Spleen (tissue), 11 donors: ENCODE data around the gene MEIS2. TPM values are rescaled to one million over a fixed set of nuclear protein-coding genes. Genes with fewer than 3 reads are reported as not detected.

Experiments used
- DNase-seq: peaks from one replicate; pipeline ENCODE4 v3.0.0-alpha.2; 2020
- H3K27ac ChIP-seq, 8 donors: fragments of 200-600 bp; sonication (generic) in 7 of 8; 1 replicate in 4 of 8; 2 replicates in 4 of 8; pipeline versions ENCODE4 v1.5.0 to v1.8.0; 2016 to 2021; ENCODE audit warnings: inconsistent platforms in 4 of 8, mild to moderate bottlenecking in 4 of 8, moderate library complexity in 1 of 8
- H3K27me3 ChIP-seq, 7 donors: fragments of 200-600 bp; sonication (generic) in 6 of 7; replicated peaks in 1 of 7; 1 replicate in 4 of 7; 2 replicates in 3 of 7; pipeline versions ENCODE4 v1.5.0 to v1.8.0; 2016 to 2021; ENCODE audit warnings: inconsistent platforms in 3 of 7, mild to moderate bottlenecking in 1 of 7
- H3K36me3 ChIP-seq, 6 donors: fragments of 200-600 bp; sonication (generic) in 5 of 6; 1 replicate in 4 of 6; 2 replicates in 2 of 6; pipeline versions ENCODE4 v1.5.0 to v1.8.0; 2016 to 2021; ENCODE audit warnings: inconsistent platforms in 2 of 6
- H3K4me1 ChIP-seq, 6 donors: fragments of 200-600 bp; sonication (generic) in 5 of 6; 1 replicate in 3 of 6; 2 replicates in 3 of 6; pipeline versions ENCODE4 v1.5.0 to v1.8.0; 2016 to 2021; ENCODE audit warnings: inconsistent platforms in 3 of 6
- H3K4me3 ChIP-seq, 8 donors: fragments of 200-600 bp; sonication (generic) in 7 of 8; 1 replicate in 4 of 8; 2 replicates in 4 of 8; pipeline versions ENCODE4 v1.5.0 to v1.8.0; 2016 to 2021; ENCODE audit warnings: inconsistent platforms in 4 of 8, mild to moderate bottlenecking in 4 of 8, moderate library complexity in 2 of 8
- H3K9me3 ChIP-seq, 8 donors: fragments of 200-600 bp; sonication (generic) in 7 of 8; 1 replicate in 4 of 8; 2 replicates in 4 of 8; pipeline versions ENCODE4 v1.5.0 to v1.8.0; 2016 to 2021; ENCODE audit warnings: inconsistent platforms in 4 of 8
- POLR2A ChIP-seq, 3 donors: fragments of 450-650 bp; IDR thresholded peaks; one replicate each; pipeline ENCODE4 v1.5.1; 2017; ENCODE audit warnings: antibody characterized with exemption in 3 of 3, mild to moderate bottlenecking in 1 of 3
- POLR2AphosphoS5 ChIP-seq, 3 donors: sonication (generic); formaldehyde crosslinking; IDR thresholded peaks; one replicate each; pipeline ENCODE4 v1.5.1; 2017; ENCODE audit warnings: antibody characterized with exemption in 3 of 3
- WGBS, 5 donors: extraction: QIAGEN DNeasy Blood & Tissue Kit in 3 of 5; methylation state at CpG; one replicate each; pipeline versions ENCODE4 v1.1.5 to v1.1.7; 2013 to 2018; 5-methylcytosine and 5-hydroxymethylcytosine counted together
- intact Hi-C: fragments of 100-400 bp; cut with DNase I; formaldehyde crosslinking; loops from one replicate; pipeline ENCODE4 v1.15.0; 2023; ENCODE audit warnings: low total_unique reads
- polyA plus RNA-seq, 3 donors: library from polyadenylated mRNA; stranded (reverse); fragments of 200-250 nt; gene quantifications; one replicate each; pipeline ENCODE4 v1.2.1, GENCODE V29; 2013
- total RNA-seq, 7 donors: library from RNA; depleted of rRNA in 3 of 7; stranded (reverse); fragments of >200 nt in 3 of 7; fragmentation: NEBNext Ultra II Directional in 4 of 7; extraction: Animal tissue kit (Norgen Biotek cat#: 25700) in 4 of 7; gene quantifications; one replicate each; pipeline versions ENCODE4 v1.1.0 to v1.2.1, GENCODE V29; 2016 to 2021
- TF ChIP-seq, protein P1 (sequence below), 11 experiments: fragments of 200-600 bp in 7 of 11; fragments of 450-650 bp in 4 of 11; sonication (generic) in 4 of 11; IDR thresholded peaks in 8 of 11; conservative IDR thresholded peaks in 3 of 11; 1 replicate in 7 of 11; 2 replicates in 4 of 11; pipeline versions ENCODE4 v1.4.0 to v1.8.0; 2016 to 2021; ENCODE audit warnings: antibody characterized with exemption in 11 of 11, inconsistent platforms in 4 of 11, mild to moderate bottlenecking in 1 of 11
- donor health status: healthy with polysubstance abuse.
- donor health status: DM: no; HTN: no; CAD: no; lungs with moderate emphysema.
- donor health status: DM: no; HTN: no; CAD: no.
- donor health status: Bipolar disorder and iron deficiency.
- donor health status: healthy.
- donor health status: DM: no; HTN: no; CAD: no.
- donor health status: DM: yes; HTN: yes; CAD: no.

MEIS2 gene
- total and polyA plus RNA-seq, 10 donors = 2.6 to 57.2 (median 23.5) TPM

DNA sequence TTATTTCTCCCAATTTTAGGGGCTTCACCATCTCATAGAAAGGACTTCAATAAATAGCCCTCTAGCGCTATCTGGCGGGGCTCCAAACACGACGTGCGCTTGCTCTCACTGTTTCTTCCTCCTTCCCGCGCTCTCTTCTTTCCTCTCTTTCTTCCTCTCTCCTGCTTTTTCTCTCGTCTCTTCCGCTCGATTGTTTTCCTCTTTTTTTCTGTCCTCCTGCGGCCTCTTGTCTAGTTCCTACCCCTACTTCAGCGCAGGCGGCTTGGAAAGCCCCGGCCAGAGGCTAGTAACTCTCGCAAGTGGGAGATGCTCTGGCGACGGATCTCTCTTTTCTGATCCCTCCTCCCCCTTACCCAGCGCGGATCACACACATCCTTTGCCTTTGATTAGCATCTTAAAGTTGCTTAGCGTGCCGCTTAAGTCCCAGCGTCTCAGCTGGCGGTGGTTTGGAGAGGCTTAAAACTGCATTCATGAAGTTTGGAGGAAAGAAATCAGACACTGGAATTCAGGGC, 6.2 kb upstream of the MEIS2 start:
- no peak for TF ChIP-seq POLR2A (IDR thresholded peaks at IDR 0.05)
- TF ChIP-seq, protein P1, sequence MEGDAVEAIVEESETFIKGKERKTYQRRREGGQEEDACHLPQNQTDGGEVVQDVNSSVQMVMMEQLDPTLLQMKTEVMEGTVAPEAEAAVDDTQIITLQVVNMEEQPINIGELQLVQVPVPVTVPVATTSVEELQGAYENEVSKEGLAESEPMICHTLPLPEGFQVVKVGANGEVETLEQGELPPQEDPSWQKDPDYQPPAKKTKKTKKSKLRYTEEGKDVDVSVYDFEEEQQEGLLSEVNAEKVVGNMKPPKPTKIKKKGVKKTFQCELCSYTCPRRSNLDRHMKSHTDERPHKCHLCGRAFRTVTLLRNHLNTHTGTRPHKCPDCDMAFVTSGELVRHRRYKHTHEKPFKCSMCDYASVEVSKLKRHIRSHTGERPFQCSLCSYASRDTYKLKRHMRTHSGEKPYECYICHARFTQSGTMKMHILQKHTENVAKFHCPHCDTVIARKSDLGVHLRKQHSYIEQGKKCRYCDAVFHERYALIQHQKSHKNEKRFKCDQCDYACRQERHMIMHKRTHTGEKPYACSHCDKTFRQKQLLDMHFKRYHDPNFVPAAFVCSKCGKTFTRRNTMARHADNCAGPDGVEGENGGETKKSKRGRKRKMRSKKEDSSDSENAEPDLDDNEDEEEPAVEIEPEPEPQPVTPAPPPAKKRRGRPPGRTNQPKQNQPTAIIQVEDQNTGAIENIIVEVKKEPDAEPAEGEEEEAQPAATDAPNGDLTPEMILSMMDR (IDR thresholded peaks at IDR 0.05 in 8 of 11, conservative IDR thresholded peaks at IDR 0.05 in 3 of 11) = peak in 4 of 11 experiments; percentile 8 to 42 (median 26)
- no peak for TF ChIP-seq POLR2AphosphoS5 (IDR thresholded peaks at IDR 0.05)
- Histone ChIP-seq H3K4me1 (peaks cover 0 to 42% (median 8%) of the 10 kb centered on the region in 6 donors), H3K27ac (no peak overlapping the region), H3K36me3 (no peaks in the 10 kb centered on the region), H3K4me3 (peak overlapping the region in 6 of 8 donors; percentile 7 to 44 (median 19)), H3K9me3 (no peaks in the 10 kb centered on the region), H3K27me3 (peaks cover 0 to 100% (median 45%) of the 10 kb centered on the region in 7 donors)
- intact Hi-C loops = loop anchor here (10.0 kb wide), 1 partner anchor 222 kb away; no protein-coding TSS in a partner anchor
- peak; percentile 57 for DNase-seq
- WGBS, 5 donors = 4 to 7% (median 5%) methylated on average over 23 of the region's 23 CpGs

DNA sequence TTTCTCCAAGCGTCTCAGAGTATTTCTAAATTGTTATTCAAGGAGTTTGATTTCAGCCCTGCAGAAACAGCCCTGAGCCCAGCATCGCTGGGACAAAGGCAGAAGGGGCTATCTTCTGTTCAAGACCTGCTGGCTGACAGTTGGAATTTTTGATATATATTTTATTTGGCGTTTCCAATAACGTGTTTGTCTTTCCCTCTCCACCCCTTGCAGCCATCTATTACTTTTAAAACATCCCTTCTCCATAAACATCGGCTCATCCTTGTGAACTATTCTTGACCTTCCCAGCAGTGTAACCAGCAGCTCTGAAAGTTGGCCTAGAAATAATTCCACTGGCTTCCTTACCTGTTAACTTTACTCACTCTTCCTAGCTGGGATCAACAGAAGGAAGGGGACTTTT, 5.5 kb upstream of the MEIS2 start:
- 46 to 58% (median 49%) methylated on average over 5 of the region's 5 CpGs for WGBS, 5 donors
- no peak for TF ChIP-seq POLR2A (IDR thresholded peaks at IDR 0.05)
- TF ChIP-seq, protein P1 (IDR thresholded peaks at IDR 0.05 in 8 of 11, conservative IDR thresholded peaks at IDR 0.05 in 3 of 11) = no peak
- no peak for TF ChIP-seq POLR2AphosphoS5 (IDR thresholded peaks at IDR 0.05)
- Histone ChIP-seq H3K9me3 (no peaks in the 10 kb centered on the region), H3K27ac (no peak overlapping the region), H3K4me3 (no peak overlapping the region), H3K36me3 (no peaks in the 10 kb centered on the region), H3K4me1 (peaks cover 0 to 46% (median 12%) of the 10 kb centered on the region in 6 donors), H3K27me3 (peaks cover 0 to 100% (median 41%) of the 10 kb centered on the region in 7 donors)
- DNase-seq = no peak
- intact Hi-C loops = loop anchor here (10.0 kb wide), 1 partner anchor 221 kb away; no protein-coding TSS in a partner anchor

DNA sequence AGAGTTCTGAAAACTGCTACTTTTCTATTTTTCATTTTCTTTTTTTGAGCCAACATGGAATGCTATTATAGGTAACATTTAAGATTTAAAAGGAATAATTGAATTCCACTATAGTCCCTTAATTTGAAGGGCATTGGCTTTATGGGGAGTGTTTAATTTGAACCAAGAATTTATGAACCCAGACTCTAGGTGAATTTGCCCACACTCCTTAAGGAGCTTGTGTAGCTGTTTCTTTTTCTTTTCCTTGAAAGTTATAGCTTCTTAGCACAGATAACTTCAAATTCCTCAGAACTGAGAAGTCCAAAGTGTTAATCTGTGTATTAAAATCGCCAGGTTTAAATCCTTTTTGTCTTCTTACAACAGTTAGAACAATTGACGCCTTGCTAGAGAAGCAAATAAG, 4.7 kb upstream of the MEIS2 start:
- Histone ChIP-seq H3K4me1 (peaks cover 0 to 43% (median 10%) of the 10 kb centered on the region in 6 donors), H3K36me3 (no peaks in the 10 kb centered on the region), H3K4me3 (no peak overlapping the region), H3K27ac (no peak overlapping the region), H3K27me3 (peaks cover 0 to 100% (median 35%) of the 10 kb centered on the region in 7 donors), H3K9me3 (no peaks in the 10 kb centered on the region)
- no peak for DNase-seq
- 67 to 79% (median 77%) methylated on average over 2 of the region's 2 CpGs for WGBS, 5 donors
- intact Hi-C loops = loop anchor here (10.0 kb wide), 1 partner anchor 220 kb away; no protein-coding TSS in a partner anchor
- no peak for TF ChIP-seq POLR2A (IDR thresholded peaks at IDR 0.05)
- TF ChIP-seq, protein P1 (IDR thresholded peaks at IDR 0.05 in 8 of 11, conservative IDR thresholded peaks at IDR 0.05 in 3 of 11) = no peak
- TF ChIP-seq POLR2AphosphoS5 (IDR thresholded peaks at IDR 0.05) = no peak

DNA sequence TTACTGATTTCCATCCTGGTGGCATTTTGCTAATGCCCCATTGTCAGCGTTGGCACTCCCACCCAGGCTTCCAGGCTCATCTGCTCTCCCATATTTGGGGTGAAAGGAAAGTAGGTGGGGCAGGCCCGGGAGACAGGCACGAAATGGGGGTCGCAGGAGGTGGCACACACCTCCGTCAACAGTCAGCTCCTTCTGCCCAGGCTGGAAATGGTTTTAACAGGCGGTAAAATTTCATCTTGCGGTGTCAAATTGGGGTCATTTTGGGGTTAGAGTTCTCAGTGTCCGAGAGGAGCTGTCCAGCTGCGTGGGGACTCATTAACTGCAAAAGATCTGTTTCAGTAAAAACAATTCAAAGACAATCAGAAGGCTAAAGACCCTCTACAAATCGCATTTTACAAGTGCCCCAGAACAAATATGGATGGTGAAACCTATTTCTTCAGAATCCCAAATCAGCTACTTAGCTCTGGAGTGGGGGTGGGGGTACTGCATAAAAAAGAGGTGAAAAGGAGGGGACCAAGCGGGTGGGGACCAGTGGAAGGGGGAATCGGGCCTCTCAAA, 4.2 kb upstream of the MEIS2 start:
- no peaks in the 10 kb centered on the region for H3K36me3 ChIP-seq
- peaks cover 0 to 46% (median 12%) of the 10 kb centered on the region in 6 donors for H3K4me1 ChIP-seq
- no peak for TF ChIP-seq POLR2AphosphoS5 (IDR thresholded peaks at IDR 0.05)
- TF ChIP-seq, protein P1 (IDR thresholded peaks at IDR 0.05 in 8 of 11, conservative IDR thresholded peaks at IDR 0.05 in 3 of 11) = no peak
- no peak for TF ChIP-seq POLR2A (IDR thresholded peaks at IDR 0.05)
- peaks cover 0 to 100% (median 31%) of the 10 kb centered on the region in 7 donors for H3K27me3 ChIP-seq
- no peak overlapping the region for H3K27ac ChIP-seq
- peak; percentile 37 for DNase-seq
- no peak overlapping the region for H3K4me3 ChIP-seq
- intact Hi-C loops = loop anchor here (10.0 kb wide), 1 partner anchor 220 kb away; no protein-coding TSS in a partner anchor
- 53 to 74% (median 62%) methylated on average over 12 of the region's 12 CpGs for WGBS, 5 donors
- H3K9me3 ChIP-seq = no peaks in the 10 kb centered on the region
